Neural crest cell (in vitro differentiated cells): Measurements from ENCODE around the gene CD276. TPM values are rescaled to one million over a fixed set of nuclear protein-coding genes. Genes with fewer than 3 reads are reported as not detected.

Experiments used
- DNase-seq: peaks from one replicate; pipeline ENCODE4 v3.0.0; 2021; ENCODE audit warnings: low read depth, mixed read lengths, low spot score
- H3K27ac Mint-ChIP-seq: one replicate; pipeline ENCODE4 v1.8.0; 2021; ENCODE audit warnings: mild to moderate bottlenecking, mixed read lengths; ENCODE audit not compliant: unreplicated experiment
- H3K27me3 Mint-ChIP-seq: 2 replicates; pipeline ENCODE4 v1.8.0; 2021; ENCODE audit warnings: low read depth, mild to moderate bottlenecking, mixed read lengths
- H3K36me3 Mint-ChIP-seq: 2 replicates; pipeline ENCODE4 v1.8.0; 2021; ENCODE audit warnings: low read depth, mild to moderate bottlenecking, mixed read lengths
- H3K4me1 Mint-ChIP-seq: 2 replicates; pipeline ENCODE4 v1.8.0; 2021; ENCODE audit warnings: mixed read lengths
- H3K4me3 Mint-ChIP-seq: one replicate; pipeline ENCODE4 v1.8.0; 2021; ENCODE audit warnings: mild to moderate bottlenecking, mixed read lengths
- H3K9me3 Mint-ChIP-seq: 2 replicates; pipeline ENCODE4 v1.8.0; 2021; ENCODE audit warnings: mixed read lengths
- CTCF ChIP-seq: fragments of 200-600 bp; sonication (generic); conservative IDR thresholded peaks from 2 replicates; pipeline ENCODE4 v1.5.0; 2021; ENCODE audit warnings: antibody characterized with exemption, mild to moderate bottlenecking
- total RNA-seq: library from RNA; stranded (reverse); gene quantifications from 2 replicates; pipeline ENCODE4 v1.2.1, GENCODE V29; 2021

CD276 gene
- total RNA-seq, 1 donor from 2014 or later, result 199 TPM

DNA sequence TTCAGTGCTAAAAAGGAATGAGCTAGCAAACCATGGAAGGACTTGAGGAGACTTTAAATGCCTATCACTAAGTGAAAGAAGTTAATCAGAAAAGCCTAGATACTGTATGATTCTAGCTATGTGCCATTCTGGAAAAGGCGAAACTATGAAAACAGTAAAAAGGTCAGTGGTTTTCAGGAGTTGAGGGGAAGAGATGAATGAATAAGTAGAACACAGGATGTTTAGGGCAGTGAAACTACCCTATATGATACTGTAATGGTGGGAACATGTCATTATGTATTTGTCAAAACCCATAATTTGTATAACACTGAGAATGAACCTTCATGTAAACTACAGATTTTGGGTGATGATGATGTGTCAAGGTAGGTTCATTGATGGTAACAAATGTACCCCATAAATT is 9.6 kb upstream of the CD276 start:
- no peaks in the 10 kb centered on the region for H3K9me3 Mint-ChIP-seq
- no peak for TF ChIP-seq CTCF
- no peaks in the 10 kb centered on the region for H3K36me3 Mint-ChIP-seq
- no peaks in the 10 kb centered on the region for H3K4me1 Mint-ChIP-seq
- H3K27ac Mint-ChIP-seq, result no peak overlapping the region
- DNase-seq, result no peak
- H3K4me3 Mint-ChIP-seq, result no peak overlapping the region
- peaks cover 19% of the 10 kb centered on the region for H3K27me3 Mint-ChIP-seq

- Mint-ChIP-seq H3K4me3 (no peak overlapping the region), H3K36me3 (no peaks in the 10 kb centered on the region), H3K27ac (no peak overlapping the region), H3K4me1 (no peaks in the 10 kb centered on the region), H3K27me3 (peaks cover 9% of the 10 kb centered on the region), H3K9me3 (no peaks in the 10 kb centered on the region)
- peak; percentile 44 for DNase-seq
- TF ChIP-seq CTCF, result peak; percentile 73
Observed at GRCh38 chr15:73677146-73677607, 7.0 kb upstream of the CD276 start.

- no peak for TF ChIP-seq CTCF
- Mint-ChIP-seq H3K4me3 (no peak overlapping the region), H3K9me3 (no peaks in the 10 kb centered on the region), H3K27ac (no peak overlapping the region), H3K36me3 (no peaks in the 10 kb centered on the region), H3K4me1 (no peaks in the 10 kb centered on the region), H3K27me3 (peaks cover 10% of the 10 kb centered on the region)
- DNase-seq, result no peak
Observed at GRCh38 chr15:73677733-73678132, 6.5 kb upstream of the CD276 start.

DNA sequence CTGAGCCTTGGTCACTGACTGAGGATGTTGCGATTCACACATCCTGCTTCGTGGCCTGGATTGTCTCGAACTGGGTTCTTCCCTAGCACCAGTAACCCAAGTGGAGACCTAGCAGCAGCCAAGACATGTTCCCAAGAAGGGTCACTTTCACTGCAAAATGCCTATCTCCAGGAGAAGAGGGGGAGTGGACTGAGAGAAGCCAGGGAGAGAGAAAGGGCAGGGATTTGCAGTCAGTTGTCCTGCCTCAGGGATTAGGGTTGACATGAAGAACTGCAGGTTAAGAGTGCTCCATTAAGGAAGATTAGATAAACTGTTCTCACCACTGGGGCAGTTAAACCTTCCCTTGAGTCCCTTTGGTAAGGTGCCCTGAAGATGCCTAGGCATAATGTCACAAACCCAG is 5.7 kb upstream of the CD276 start:
- Mint-ChIP-seq H3K27me3 (peaks cover 9% of the 10 kb centered on the region), H3K4me3 (no peak overlapping the region), H3K9me3 (no peaks in the 10 kb centered on the region), H3K36me3 (no peaks in the 10 kb centered on the region), H3K4me1 (peaks cover 5% of the 10 kb centered on the region), H3K27ac (no peak overlapping the region)
- no peak for DNase-seq
- TF ChIP-seq CTCF, result no peak

- H3K36me3 Mint-ChIP-seq, result no peaks in the 10 kb centered on the region
- no peak for DNase-seq
- no peaks in the 10 kb centered on the region for H3K9me3 Mint-ChIP-seq
- H3K27ac Mint-ChIP-seq, result no peak overlapping the region
- H3K27me3 Mint-ChIP-seq, result peaks cover 5% of the 10 kb centered on the region
- no peak for TF ChIP-seq CTCF
- H3K4me1 Mint-ChIP-seq, result peaks cover 9% of the 10 kb centered on the region
- peak overlapping the region; percentile 29 for H3K4me3 Mint-ChIP-seq
Observed at GRCh38 chr15:73679180-73679579, 5.0 kb upstream of the CD276 start.

DNA sequence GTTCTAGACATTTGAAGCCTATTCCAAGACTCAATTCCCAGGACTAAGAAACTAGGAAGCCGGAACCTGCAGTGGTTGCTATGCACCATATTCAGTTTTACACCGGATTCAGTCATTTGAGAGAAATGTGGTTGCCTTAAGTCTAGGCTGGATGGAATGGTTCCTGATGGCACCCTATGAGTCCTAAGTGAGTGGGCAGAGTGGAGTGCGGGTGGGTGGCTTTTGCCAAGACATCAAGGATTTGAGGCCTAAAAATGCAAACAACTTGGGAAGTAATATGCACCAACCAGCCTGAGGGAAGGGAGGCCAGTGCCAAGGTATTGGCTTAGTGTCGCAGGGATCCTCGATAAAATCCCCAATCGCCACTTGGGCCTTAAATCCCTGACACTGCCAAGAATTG is 4.2 kb upstream of the CD276 start:
- H3K27me3 Mint-ChIP-seq, result peaks cover 5% of the 10 kb centered on the region
- no peaks in the 10 kb centered on the region for H3K36me3 Mint-ChIP-seq
- no peak for DNase-seq
- no peaks in the 10 kb centered on the region for H3K9me3 Mint-ChIP-seq
- H3K4me3 Mint-ChIP-seq, result peak overlapping the region; percentile 58
- H3K4me1 Mint-ChIP-seq, result peaks cover 9% of the 10 kb centered on the region
- no peak for TF ChIP-seq CTCF
- H3K27ac Mint-ChIP-seq, result no peak overlapping the region
